Colonic mucosa (tissue), 4 donors: ENCODE measurements around the gene GET4. TPM values are rescaled to one million over a fixed set of nuclear protein-coding genes. Genes with fewer than 3 reads are reported as not detected.
A peak's percentile ranks its signal among the peaks of the same experiment; 100 is the strongest.

Source experiments
- DNase-seq: peaks from one replicate; pipeline ENCODE4 v3.0.0-alpha.2; 2020
- H3K27ac ChIP-seq: fragments of 200-600 bp; one replicate; pipeline ENCODE4 v1.8.0; 2021
- H3K27me3 ChIP-seq: fragments of 200-600 bp; one replicate; pipeline ENCODE4 v1.8.0; 2021
- H3K36me3 ChIP-seq: fragments of 200-600 bp; one replicate; pipeline ENCODE4 v1.8.0; 2021
- H3K4me1 ChIP-seq: fragments of 200-600 bp; one replicate; pipeline ENCODE4 v1.8.0; 2021; ENCODE audit warnings: mild to moderate bottlenecking
- H3K4me3 ChIP-seq: fragments of 200-600 bp; one replicate; pipeline ENCODE4 v1.8.0; 2021
- H3K9ac ChIP-seq, 2 donors: one replicate each; pipeline ENCODE4 v1.7.0; 2013; ENCODE audit warnings: control low read depth in 2 of 2, low read depth in 2 of 2, low read length in 2 of 2
- H3K9me3 ChIP-seq: fragments of 200-600 bp; one replicate; pipeline ENCODE4 v1.8.0; 2021
- intact Hi-C: fragments of 100-400 bp; cut with DNase I; formaldehyde crosslinking; loops from one replicate; pipeline ENCODE4 v1.14.1; 2022
- total RNA-seq, 2 donors: library from RNA; stranded (reverse); fragmentation: NEBNext Ultra II Directional in 1 of 2; extraction: Animal tissue kit (Norgen Biotek cat#: 25700) in 1 of 2; gene quantifications; one replicate each; pipeline ENCODE4 v1.2.1, GENCODE V29; 2021
- TF ChIP-seq, protein P1 (sequence below): fragments of 200-600 bp; IDR thresholded peaks from one replicate; pipeline ENCODE4 v1.8.0; 2022; ENCODE audit warnings: antibody characterized with exemption, mild to moderate bottlenecking
- donor health status: healthy.
- donor health status: DM: no; HTN: no; CAD: no.
- donor health status: DM: no; HTN: no; CAD: no.

GET4 gene
- total RNA-seq, 2 donors from 2014 or later, result 33.0 to 35.9 TPM

DNA sequence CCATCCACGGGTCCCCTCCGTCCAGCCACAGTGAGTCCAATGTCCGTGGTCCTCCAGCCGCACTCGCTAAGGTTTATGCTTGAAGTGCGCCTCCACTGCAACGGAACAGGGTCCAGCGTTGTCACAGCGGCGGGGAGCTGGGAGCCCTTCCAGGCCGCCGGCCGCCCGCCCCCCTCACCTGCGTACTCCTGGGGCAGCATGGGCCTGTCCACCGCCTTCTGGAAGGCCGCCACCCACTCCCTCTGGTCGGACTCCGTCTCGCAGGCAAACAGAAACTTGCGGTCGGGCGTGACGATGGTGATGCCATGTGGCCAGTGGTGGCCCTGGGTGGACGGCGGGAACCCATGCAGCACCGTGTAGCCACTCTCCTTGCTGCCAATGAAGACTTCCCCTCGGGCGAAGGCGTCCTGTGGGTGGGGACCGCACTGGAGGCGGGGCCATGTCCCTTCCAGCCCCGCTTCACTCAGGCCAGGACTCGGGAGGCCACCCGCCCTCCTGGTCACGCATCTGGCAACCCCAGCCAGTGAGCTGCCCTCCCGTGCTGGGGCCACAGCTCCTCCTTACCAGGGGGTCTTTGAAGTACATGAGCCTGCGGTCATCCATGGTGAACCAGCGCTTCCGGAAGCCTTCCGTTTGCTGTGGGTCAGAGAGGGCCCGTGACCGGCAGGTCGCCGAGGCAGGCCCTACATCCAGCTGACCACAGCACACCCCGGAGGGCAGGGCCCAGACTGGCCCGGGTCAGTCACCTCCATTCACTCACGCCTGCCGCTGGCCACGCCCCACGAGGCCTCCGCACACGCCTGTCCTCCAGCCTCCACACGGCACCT lies 22.7 kb downstream of the GET4 start:
- no peak overlapping the region for H3K27ac ChIP-seq
- TF ChIP-seq, protein P1, sequence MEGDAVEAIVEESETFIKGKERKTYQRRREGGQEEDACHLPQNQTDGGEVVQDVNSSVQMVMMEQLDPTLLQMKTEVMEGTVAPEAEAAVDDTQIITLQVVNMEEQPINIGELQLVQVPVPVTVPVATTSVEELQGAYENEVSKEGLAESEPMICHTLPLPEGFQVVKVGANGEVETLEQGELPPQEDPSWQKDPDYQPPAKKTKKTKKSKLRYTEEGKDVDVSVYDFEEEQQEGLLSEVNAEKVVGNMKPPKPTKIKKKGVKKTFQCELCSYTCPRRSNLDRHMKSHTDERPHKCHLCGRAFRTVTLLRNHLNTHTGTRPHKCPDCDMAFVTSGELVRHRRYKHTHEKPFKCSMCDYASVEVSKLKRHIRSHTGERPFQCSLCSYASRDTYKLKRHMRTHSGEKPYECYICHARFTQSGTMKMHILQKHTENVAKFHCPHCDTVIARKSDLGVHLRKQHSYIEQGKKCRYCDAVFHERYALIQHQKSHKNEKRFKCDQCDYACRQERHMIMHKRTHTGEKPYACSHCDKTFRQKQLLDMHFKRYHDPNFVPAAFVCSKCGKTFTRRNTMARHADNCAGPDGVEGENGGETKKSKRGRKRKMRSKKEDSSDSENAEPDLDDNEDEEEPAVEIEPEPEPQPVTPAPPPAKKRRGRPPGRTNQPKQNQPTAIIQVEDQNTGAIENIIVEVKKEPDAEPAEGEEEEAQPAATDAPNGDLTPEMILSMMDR, result no peak
- DNase-seq, result no peak

GRCh38 chr7:899806-900205 lies 23.5 kb downstream of the GET4 start:
- Histone ChIP-seq H3K27ac (no peak overlapping the region), H3K9ac (no peak overlapping the region), H3K4me1 (peaks cover 4% of the 10 kb centered on the region), H3K27me3 (no peaks in the 10 kb centered on the region), H3K36me3 (peaks cover 4% of the 10 kb centered on the region), H3K4me3 (no peak overlapping the region), H3K9me3 (no peaks in the 10 kb centered on the region)
- DNase-seq, result no peak
- intact Hi-C loops, result no loop called here
- TF ChIP-seq, protein P1, result no peak

More for the DNA sequence above, 22.7 kb downstream of the GET4 start:
- Histone ChIP-seq H3K27me3 (no peaks in the 10 kb centered on the region), H3K4me3 (no peak overlapping the region), H3K9ac (no peak overlapping the region), H3K4me1 (peaks cover 4% of the 10 kb centered on the region), H3K36me3 (peaks cover 4% of the 10 kb centered on the region), H3K9me3 (no peaks in the 10 kb centered on the region)
- intact Hi-C loops, result no loop called here

GRCh38 chr7:900331-901040 lies 24.1 kb downstream of the GET4 start:
- no peak for DNase-seq
- Histone ChIP-seq H3K36me3 (peaks cover 4% of the 10 kb centered on the region), H3K27ac (peak overlapping the region; percentile 60), H3K4me3 (no peak overlapping the region), H3K4me1 (peaks cover 4% of the 10 kb centered on the region), H3K9me3 (no peaks in the 10 kb centered on the region), H3K27me3 (no peaks in the 10 kb centered on the region), H3K9ac (peak overlapping the region in 1 of 2 donors; percentile 51)
- intact Hi-C loops, result no loop called here
- TF ChIP-seq, protein P1, result no peak

GRCh38 chr7:901041-901387 lies 24.7 kb downstream of the GET4 start:
- peak overlapping the region in 1 of 2 donors; percentile 51 for H3K9ac ChIP-seq
- no peak overlapping the region for H3K4me3 ChIP-seq
- TF ChIP-seq, protein P1, result no peak
- H3K36me3 ChIP-seq, result peaks cover under 1% of the 10 kb centered on the region
- no peaks in the 10 kb centered on the region for H3K9me3 ChIP-seq
- H3K4me1 ChIP-seq, result peaks cover 4% of the 10 kb centered on the region
- intact Hi-C loops, result no loop called here
- H3K27me3 ChIP-seq, result no peaks in the 10 kb centered on the region
- no peak for DNase-seq
- peak overlapping the region; percentile 60 for H3K27ac ChIP-seq

GRCh38 chr7:901388-902154 lies 25.2 kb downstream of the GET4 start:
- TF ChIP-seq, protein P1, result no peak
- H3K4me1 ChIP-seq, result peaks cover 4% of the 10 kb centered on the region
- no peaks in the 10 kb centered on the region for H3K9me3 ChIP-seq
- peak overlapping the region; percentile 60 for H3K27ac ChIP-seq
- no peak overlapping the region for H3K4me3 ChIP-seq
- intact Hi-C loops, result no loop called here
- H3K27me3 ChIP-seq, result no peaks in the 10 kb centered on the region
- peak overlapping the region in 1 of 2 donors; percentile 51 for H3K9ac ChIP-seq
- no peaks in the 10 kb centered on the region for H3K36me3 ChIP-seq
- DNase-seq, result peak; percentile 96
